Measurements from ENCODE around the gene KCNK4.
A peak's percentile ranks its signal among the peaks of the same experiment; 100 is the strongest.

Gene KCNK4

GRCh38 chr11:64287676-64288352, 3.3 kb upstream of the KCNK4 start:
- H3K9me3 Mint-ChIP-seq, result no peaks in the 10 kb centered on the region
- no peak overlapping the region for H3K27ac Mint-ChIP-seq
- H3K4me3 Mint-ChIP-seq, result no peak overlapping the region
- no peaks in the 10 kb centered on the region for H3K36me3 Mint-ChIP-seq (ENCODE audit: low read depth)
- no peak for DNase-seq
- peaks cover 37% of the 10 kb centered on the region for H3K27me3 Mint-ChIP-seq (ENCODE audit: low read depth, poor library complexity)
- peaks cover 17% of the 10 kb centered on the region for H3K4me1 Mint-ChIP-seq
- TF ChIP-seq CTCF (IDR thresholded peaks at IDR 0.05), result no peak

GRCh38 chr11:64288353-64288750, 2.8 kb upstream of the KCNK4 start:
- TF ChIP-seq CTCF (IDR thresholded peaks at IDR 0.05), result no peak
- Mint-ChIP-seq H3K9me3 (no peaks in the 10 kb centered on the region), H3K27me3 (ENCODE audit: low read depth, poor library complexity) (peaks cover 42% of the 10 kb centered on the region), H3K4me1 (peaks cover 14% of the 10 kb centered on the region), H3K27ac (no peak overlapping the region), H3K36me3 (ENCODE audit: low read depth) (no peaks in the 10 kb centered on the region), H3K4me3 (no peak overlapping the region)
- no peak for DNase-seq

GRCh38 chr11:64289002-64289564, 2.0 kb upstream of the KCNK4 start:
- H3K4me1 Mint-ChIP-seq, result peaks cover 14% of the 10 kb centered on the region
- H3K9me3 Mint-ChIP-seq, result no peaks in the 10 kb centered on the region
- no peak overlapping the region for H3K4me3 Mint-ChIP-seq
- H3K36me3 Mint-ChIP-seq (ENCODE audit: low read depth), result no peaks in the 10 kb centered on the region
- H3K27me3 Mint-ChIP-seq (ENCODE audit: low read depth, poor library complexity), result peaks cover 50% of the 10 kb centered on the region
- TF ChIP-seq CTCF (IDR thresholded peaks at IDR 0.05), result no peak
- DNase-seq, result no peak
- H3K27ac Mint-ChIP-seq, result no peak overlapping the region

GRCh38 chr11:64290352-64291261, 495 bp upstream of the KCNK4 start:
- H3K27me3 Mint-ChIP-seq (ENCODE audit: low read depth, poor library complexity), result peaks cover 65% of the 10 kb centered on the region
- TF ChIP-seq CTCF (IDR thresholded peaks at IDR 0.05), result no peak
- H3K36me3 Mint-ChIP-seq (ENCODE audit: low read depth), result no peaks in the 10 kb centered on the region
- H3K4me1 Mint-ChIP-seq, result peaks cover 14% of the 10 kb centered on the region
- H3K27ac Mint-ChIP-seq, result no peak overlapping the region
- no peak for DNase-seq
- no peaks in the 10 kb centered on the region for H3K9me3 Mint-ChIP-seq
- peak overlapping the region; percentile 71 for H3K4me3 Mint-ChIP-seq

GRCh38 chr11:64291752-64292459, 804 bp downstream of the KCNK4 start:
- Mint-ChIP-seq H3K27me3 (ENCODE audit: low read depth, poor library complexity) (peaks cover 76% of the 10 kb centered on the region), H3K4me1 (peaks cover 6% of the 10 kb centered on the region), H3K9me3 (no peaks in the 10 kb centered on the region), H3K36me3 (ENCODE audit: low read depth) (no peaks in the 10 kb centered on the region), H3K27ac (no peak overlapping the region), H3K4me3 (no peak overlapping the region)
- no peak for TF ChIP-seq CTCF (IDR thresholded peaks at IDR 0.05)
- DNase-seq, result peak; percentile 36
